ENCODE data around the gene TBC1D22A. TPM values are rescaled to one million over a fixed set of nuclear protein-coding genes. Genes with fewer than 3 reads are reported as not detected.

The TBC1D22A gene
- total RNA-seq, 2 donors from 2014 or later: 11.5 to 15.4 TPM

GRCh38 chr22:46769191-46769675 lies 6.8 kb downstream of the TBC1D22A start:
- no peak for TF ChIP-seq CTCF (IDR thresholded peaks at IDR 0.05)
- peaks cover 0 to 53% of the 10 kb centered on the region in 2 donors for H3K4me1 ChIP-seq
- no peaks in the 10 kb centered on the region for H3K9me3 ChIP-seq
- H3K27me3 ChIP-seq: no peaks in the 10 kb centered on the region
- H3K4me3 ChIP-seq: no peak overlapping the region
- no peaks in the 10 kb centered on the region for H3K36me3 ChIP-seq
- DNase-seq (ENCODE audit: low spot score): no peak
- peak overlapping the region; percentile 76 to 83 for H3K27ac ChIP-seq

DNA sequence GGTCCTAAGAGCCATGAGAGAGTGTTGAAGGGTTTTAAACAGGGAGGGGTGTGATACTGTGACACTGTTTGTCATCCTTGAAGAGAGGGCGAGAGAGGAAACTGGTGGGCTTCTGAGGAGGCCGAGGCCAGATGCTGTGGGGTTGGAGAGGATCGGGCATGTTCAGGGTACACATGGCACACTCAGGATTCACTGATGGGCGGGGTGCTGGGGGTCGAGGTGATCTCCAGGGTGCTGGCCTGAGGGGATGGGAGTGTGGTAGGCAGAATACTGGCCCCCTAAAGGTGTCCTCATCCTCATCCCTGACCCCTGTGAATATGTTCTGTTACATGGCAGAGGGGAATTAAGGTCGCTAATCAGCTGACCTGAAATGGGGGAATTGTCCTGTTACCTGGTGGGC lies 7.3 kb downstream of the TBC1D22A start:
- Histone ChIP-seq H3K4me3 (no peak overlapping the region), H3K27ac (peak overlapping the region; percentile 76 to 83), H3K36me3 (no peaks in the 10 kb centered on the region), H3K27me3 (no peaks in the 10 kb centered on the region), H3K4me1 (peaks cover 0 to 56% of the 10 kb centered on the region in 2 donors), H3K9me3 (no peaks in the 10 kb centered on the region)
- no peak for DNase-seq (ENCODE audit: low spot score)
- TF ChIP-seq CTCF (IDR thresholded peaks at IDR 0.05): no peak

GRCh38 chr22:46770151-46770641 lies 7.7 kb downstream of the TBC1D22A start:
- DNase-seq (ENCODE audit: low spot score): no peak
- no peaks in the 10 kb centered on the region for H3K36me3 ChIP-seq
- no peak for TF ChIP-seq CTCF (IDR thresholded peaks at IDR 0.05)
- H3K9me3 ChIP-seq: no peaks in the 10 kb centered on the region
- H3K4me1 ChIP-seq: peaks cover 0 to 61% of the 10 kb centered on the region in 2 donors
- peak overlapping the region; percentile 76 to 83 for H3K27ac ChIP-seq
- no peak overlapping the region for H3K4me3 ChIP-seq
- no peaks in the 10 kb centered on the region for H3K27me3 ChIP-seq

GRCh38 chr22:46770726-46771125 lies 8.3 kb downstream of the TBC1D22A start:
- H3K4me3 ChIP-seq: no peak overlapping the region
- no peaks in the 10 kb centered on the region for H3K9me3 ChIP-seq
- TF ChIP-seq CTCF (IDR thresholded peaks at IDR 0.05): no peak
- peaks cover 0 to 66% of the 10 kb centered on the region in 2 donors for H3K4me1 ChIP-seq
- no peaks in the 10 kb centered on the region for H3K36me3 ChIP-seq
- H3K27ac ChIP-seq: peak overlapping the region; percentile 76 to 83
- peak; percentile 72 for DNase-seq (ENCODE audit: low spot score)
- no peaks in the 10 kb centered on the region for H3K27me3 ChIP-seq

- no peak for TF ChIP-seq CTCF (IDR thresholded peaks at IDR 0.05)
- Histone ChIP-seq H3K4me3 (no peak overlapping the region), H3K9me3 (no peaks in the 10 kb centered on the region), H3K4me1 (peaks cover 0 to 77% of the 10 kb centered on the region in 2 donors), H3K27me3 (no peaks in the 10 kb centered on the region), H3K27ac (peak overlapping the region in 1 of 2 donors; percentile 69), H3K36me3 (no peaks in the 10 kb centered on the region)
- DNase-seq (ENCODE audit: low spot score): no peak
These were observed 10.6 kb downstream of the TBC1D22A start for GRCh38 chr22:46773076-46773475.

All from right atrium auricular region (tissue), 2 donors.